Right lobe of liver (tissue), 6 donors: ENCODE results near the gene TMEM238. TPM values are rescaled to one million over a fixed set of nuclear protein-coding genes. Genes with fewer than 3 reads are reported as not detected.

ENCODE experiments used
- ATAC-seq, 4 donors: fragments of 200-7000 bp; cut with Tn5 transposase; one replicate each; pipeline ENCODE4 v1.9.1; 2020; ENCODE audit warnings: mild to moderate bottlenecking in 4 of 4, moderate library complexity in 4 of 4
- DNase-seq, 3 donors: peaks; one replicate each; pipeline ENCODE4 v3.0.0-alpha.2; 2020
- H3K27ac ChIP-seq, 3 donors: fragments of 200-600 bp; one replicate each; pipeline ENCODE4 v1.8.0; 2022
- H3K27me3 ChIP-seq, 2 donors: fragments of 200-600 bp; one replicate each; pipeline ENCODE4 v1.8.0; 2022
- H3K36me3 ChIP-seq, 4 donors: fragments of 200-600 bp; sonication (generic) in 1 of 4; one replicate each; pipeline versions ENCODE4 v1.5.1 to v1.8.0; 2017 to 2022; ENCODE audit warnings: control low read depth in 1 of 4
- H3K4me1 ChIP-seq, 4 donors: fragments of 200-600 bp; sonication (generic) in 1 of 4; one replicate each; pipeline versions ENCODE4 v1.5.1 to v1.8.0; 2017 to 2022; ENCODE audit warnings: control low read depth in 1 of 4
- H3K4me3 ChIP-seq, 3 donors: fragments of 200-600 bp; one replicate each; pipeline ENCODE4 v1.8.0; 2022
- H3K9me3 ChIP-seq, 4 donors: fragments of 200-600 bp; sonication (generic) in 1 of 4; one replicate each; pipeline versions ENCODE4 v1.5.1 to v1.8.0; 2017 to 2022; ENCODE audit warnings: control low read depth in 1 of 4
- CTCF ChIP-seq, 4 donors: fragments of 200-600 bp in 3 of 4; fragments of 450-650 bp in 1 of 4; IDR thresholded peaks; one replicate each; pipeline versions ENCODE4 v1.5.1 to v1.8.0; 2016 to 2022; ENCODE audit warnings: antibody characterized with exemption in 4 of 4, mild to moderate bottlenecking in 2 of 4
- POLR2A ChIP-seq: fragments of 450-650 bp; IDR thresholded peaks from one replicate; pipeline ENCODE4 v1.6.1; 2017; ENCODE audit warnings: antibody characterized with exemption, mild to moderate bottlenecking
- WGBS: methylation state at CpG from one replicate; pipeline ENCODE4 v1.1.6; 2018; ENCODE audit warnings: low coverage, low lambda C conversion rate; ENCODE audit not compliant: insufficient coverage; ENCODE audit errors: missing lambda C conversion rate; 5-methylcytosine and 5-hydroxymethylcytosine counted together
- intact Hi-C, 2 donors: fragments of 100-400 bp; cut with DNase I; formaldehyde crosslinking; loops; one replicate each; pipeline versions ENCODE4 v1.11.2 to v1.14.1; 2022
- total RNA-seq, 6 experiments: library from RNA; depleted of rRNA in 2 of 6; stranded (reverse); fragments of >200 nt in 2 of 6; fragmentation: NEBNext Ultra II Directional in 3 of 6; extraction: Animal tissue kit (Norgen Biotek cat#: 25700) in 3 of 6; gene quantifications; one replicate each; pipeline versions ENCODE4 v1.1.0 to v1.2.4, GENCODE V29; 2016 to 2023
- donor health status: DM: no; HTN: yes; CAD: no.
- donor health status: DM: no; HTN: no; CAD: no.
- donor health status: DM: no; HTN: no; CAD: no.
- donor health status: DM: no; HTN: yes; CAD: no.
- donor health status: DM: no; HTN: yes; CAD: no.

Gene TMEM238
- total RNA-seq, 6 experiments from 2014 or later, result 10.8 to 19.7 (median 14.8) TPM

- no peak for TF ChIP-seq CTCF (IDR thresholded peaks at IDR 0.05)
- TF ChIP-seq POLR2A, result no peak
- no peaks in the 10 kb centered on the region for H3K9me3 ChIP-seq
- WGBS, result 89% methylated on average over 3 of the region's 19 CpGs
- no peaks in the 10 kb centered on the region for H3K36me3 ChIP-seq
- DNase-seq, result no peak
- intact Hi-C loops, result no loop called here
- no peak overlapping the region for H3K27ac ChIP-seq
- no peak for ATAC-seq
- peaks cover 0 to 5% of the 10 kb centered on the region in 2 donors for H3K27me3 ChIP-seq
- H3K4me1 ChIP-seq, result no peaks in the 10 kb centered on the region
- H3K4me3 ChIP-seq, result no peak overlapping the region
Measured at GRCh38 chr19:55365964-55366363, 18.1 kb downstream of the TMEM238 start.

- no peaks in the 10 kb centered on the region for H3K4me1 ChIP-seq
- no peaks in the 10 kb centered on the region for H3K36me3 ChIP-seq
- H3K27me3 ChIP-seq, result peaks cover 0 to 5% of the 10 kb centered on the region in 2 donors
- no peak overlapping the region for H3K27ac ChIP-seq
- intact Hi-C loops, result no loop called here
- ATAC-seq (no peak), DNase-seq (no peak)
- no peaks in the 10 kb centered on the region for H3K9me3 ChIP-seq
- no peak overlapping the region for H3K4me3 ChIP-seq
- TF ChIP-seq POLR2A, result no peak
- TF ChIP-seq CTCF (IDR thresholded peaks at IDR 0.05), result no peak
- 76% methylated on average over 2 of the region's 8 CpGs for WGBS
Measured at GRCh38 chr19:55365245-55365644, 18.8 kb downstream of the TMEM238 start.

- 90% methylated on average over 10 of the region's 27 CpGs for WGBS
- Histone ChIP-seq H3K27ac (no peak within 1 kb of the TSS), H3K4me1 (no peaks in the 10 kb centered on the region), H3K4me3 (no peak within 1 kb of the TSS), H3K27me3 (no peaks in the 10 kb centered on the region), H3K9me3 (no peaks in the 10 kb centered on the region), H3K36me3 (no peaks in the 10 kb centered on the region)
- no peak for ATAC-seq
- TF ChIP-seq CTCF (IDR thresholded peaks at IDR 0.05) (no peak), POLR2A (no peak)
- intact Hi-C loops, result no loop called here
- no peak for DNase-seq
Measured at GRCh38 chr19:55362990-55363716, 20.9 kb downstream of the TMEM238 start, which contains the start of gene GARIN5B. Gene GARIN5B (minus strand): TSS chr19:55363260. CDS start chr19:55363066, 194 bp downstream.

GRCh38 chr19:55362174-55362989 is 21.7 kb downstream of the TMEM238 start:
- intact Hi-C loops, result no loop called here
- Histone ChIP-seq H3K36me3 (no peaks in the 10 kb centered on the region), H3K4me3 (no peak overlapping the region), H3K4me1 (no peaks in the 10 kb centered on the region), H3K9me3 (no peaks in the 10 kb centered on the region), H3K27me3 (no peaks in the 10 kb centered on the region), H3K27ac (no peak overlapping the region)
- ATAC-seq (no peak), DNase-seq (no peak)
- TF ChIP-seq CTCF (IDR thresholded peaks at IDR 0.05) (no peak), POLR2A (no peak)
- 40% methylated on average over 2 of the region's 38 CpGs for WGBS
